ENCODE data around the gene FGF3. TPM values are rescaled to one million over a fixed set of nuclear protein-coding genes. Genes with fewer than 3 reads are reported as not detected.

The FGF3 gene
- polyA plus RNA-seq = not detected

DNA sequence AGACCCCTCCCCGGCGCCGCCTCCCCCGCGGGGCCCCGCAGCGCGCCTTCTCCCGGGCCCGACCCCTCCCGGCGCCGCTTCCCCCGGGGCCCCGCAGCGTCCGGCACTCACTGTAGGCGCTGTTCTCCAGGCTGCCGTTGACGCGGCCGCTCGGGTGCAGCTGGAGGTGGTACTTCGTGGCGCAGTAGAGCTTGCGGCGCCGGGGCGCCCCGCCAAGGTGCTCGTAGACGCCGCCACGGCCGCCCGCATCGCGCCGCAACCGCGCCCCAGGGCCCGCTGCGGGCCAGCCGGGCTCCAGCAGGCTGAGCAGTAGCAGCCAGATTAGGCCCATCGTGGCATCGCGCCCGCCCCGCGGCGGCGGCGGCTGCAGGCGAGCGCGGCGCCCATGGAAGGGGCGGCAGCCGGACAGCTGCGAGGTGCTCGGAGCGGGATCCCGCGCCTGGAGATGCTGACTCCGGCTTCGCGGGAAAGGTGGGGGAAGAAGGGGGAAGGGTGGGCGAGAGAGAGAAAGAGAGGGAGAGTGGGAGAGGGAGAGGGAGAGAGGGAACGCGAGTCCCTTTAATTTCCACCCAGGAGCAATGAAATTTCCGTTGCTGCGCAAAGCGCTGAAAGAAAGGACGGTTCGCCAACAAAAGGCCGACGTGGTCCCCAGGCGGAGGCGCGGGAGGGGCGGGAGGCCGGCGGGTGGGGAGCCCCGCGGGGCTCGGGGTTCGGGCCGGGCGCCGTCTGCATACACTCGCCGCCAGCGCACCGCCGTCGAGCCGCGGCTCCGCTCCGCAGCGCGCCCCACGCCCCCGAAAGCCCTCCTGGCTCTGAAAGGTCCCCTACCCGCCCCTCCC is at the start of gene FGF3:
FGF3 (minus strand) TSS at position 814 of the 839 bp plus-strand sequence; CDS start at position 331, 483 bp downstream.
- no peak within 1 kb of the TSS for H3K27ac ChIP-seq (ENCODE audit: low read depth, low read length)
- WGBS, 3 donors = 1 to 3% (median 2%) methylated on average over 96 to 105 of the region's 105 CpGs

DNA sequence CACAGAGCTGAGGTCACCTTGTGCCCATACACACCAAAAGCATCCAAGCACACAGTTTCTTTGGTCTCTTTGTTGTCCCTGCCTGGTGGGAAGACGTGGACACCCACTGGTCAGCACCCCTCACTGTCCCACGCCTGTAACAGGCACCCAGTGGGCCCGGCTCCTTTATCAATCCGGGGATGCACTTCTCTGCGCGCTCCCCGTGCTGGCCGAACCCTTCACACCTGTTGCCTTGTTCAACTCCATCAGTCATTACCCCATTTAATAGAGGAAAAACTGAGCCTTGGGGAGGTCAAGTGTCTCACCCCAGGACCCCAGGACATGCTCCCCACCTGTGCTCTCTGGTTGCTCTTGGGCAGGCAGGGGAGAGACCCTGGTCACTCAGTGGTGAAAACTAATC is 49.7 kb upstream of the FGF3 start:
- WGBS, 3 donors = 81 to 90% (median 89%) methylated on average over 8 of the region's 8 CpGs
- no peak overlapping the region for H3K27ac ChIP-seq (ENCODE audit: low read depth, low read length)

DNA sequence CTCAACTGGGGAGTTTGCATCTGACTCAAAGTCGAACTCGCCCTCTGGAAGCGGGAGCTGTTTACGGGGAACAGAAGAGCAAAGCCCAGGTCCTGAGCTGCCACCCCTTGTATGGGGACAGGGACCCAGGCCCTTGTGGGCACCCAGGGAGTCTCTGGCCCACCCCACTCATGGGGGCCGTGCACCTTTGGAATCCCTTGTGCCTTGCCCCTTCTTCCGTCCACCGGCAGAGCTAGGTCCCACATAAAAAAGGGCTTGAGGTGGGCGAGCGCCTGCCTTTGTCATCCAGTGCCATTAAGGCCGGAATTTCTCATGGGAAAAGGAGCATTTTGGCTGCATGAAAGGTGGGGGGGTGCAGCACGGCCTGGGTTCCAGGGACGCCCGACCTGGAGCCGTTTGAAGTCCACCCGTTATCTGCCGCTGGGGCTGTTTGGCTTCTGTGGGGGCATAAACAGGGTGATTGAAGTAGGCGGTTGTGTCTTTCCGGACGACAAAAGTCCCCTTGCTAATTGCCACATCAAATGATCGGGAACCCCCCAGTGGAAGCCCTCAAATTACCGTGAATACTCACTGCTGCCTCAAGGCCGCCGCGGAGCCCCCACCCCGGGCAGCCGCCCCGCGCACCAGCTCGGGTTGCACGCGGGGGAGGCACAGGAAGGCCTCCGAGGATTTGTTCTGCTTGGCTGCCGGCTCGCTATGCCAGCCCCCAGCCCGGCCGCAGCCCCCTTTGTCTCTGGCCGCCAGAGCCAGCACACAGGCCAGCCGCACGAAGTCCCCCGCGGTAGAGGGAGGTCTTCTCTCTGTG is 49.0 kb upstream of the FGF3 start:
- WGBS, 3 donors = 29 to 49% (median 33%) methylated on average over 41 of the region's 41 CpGs
- H3K27ac ChIP-seq (ENCODE audit: low read depth, low read length) = no peak overlapping the region

DNA sequence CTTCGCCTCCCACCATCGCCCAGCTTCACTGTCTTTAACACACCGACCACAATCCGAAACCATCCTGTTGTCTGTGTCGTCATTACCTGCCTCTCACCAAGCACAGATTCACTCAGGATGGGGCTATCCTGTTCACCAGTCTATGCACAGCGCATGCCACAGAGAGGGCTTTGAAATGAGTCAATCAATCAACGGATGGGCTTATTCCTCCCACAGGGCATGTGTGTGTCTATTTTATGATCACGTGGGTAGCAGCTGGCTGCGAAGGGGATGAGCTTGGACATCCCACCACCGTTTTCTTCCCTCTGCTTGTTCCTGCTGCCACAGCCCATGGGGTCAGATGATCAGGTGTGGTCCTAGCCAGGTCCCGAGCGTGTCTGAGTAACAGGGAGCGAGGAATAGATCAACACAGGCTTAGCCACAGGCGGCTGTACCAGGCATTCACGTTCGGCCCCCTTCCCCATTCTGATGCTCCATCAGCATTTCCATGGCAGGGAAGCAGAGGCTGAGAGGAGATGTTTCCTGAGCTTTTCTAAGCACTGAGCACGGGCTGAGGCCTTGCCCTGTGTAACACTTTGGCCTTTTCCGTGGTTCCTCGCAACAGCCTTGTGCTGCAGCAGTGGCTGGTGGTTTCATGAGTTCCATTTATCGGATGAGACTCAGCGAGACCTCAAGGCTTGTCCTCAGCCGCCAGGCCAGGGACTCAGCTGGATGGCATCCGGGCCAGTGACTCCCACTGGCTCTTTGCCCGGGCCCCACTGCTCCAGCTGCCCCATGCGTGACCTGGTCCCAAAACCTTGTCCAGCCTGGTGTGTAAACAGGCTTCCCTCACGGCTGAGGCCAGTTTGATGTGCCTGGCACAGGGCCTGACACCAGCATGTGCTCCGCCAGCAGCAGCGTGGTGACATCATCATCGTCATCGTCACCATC is 48.1 kb upstream of the FGF3 start:
- no peak overlapping the region for H3K27ac ChIP-seq (ENCODE audit: low read depth, low read length)
- 71 to 83% (median 80%) methylated on average over 30 of the region's 30 CpGs for WGBS, 3 donors

DNA sequence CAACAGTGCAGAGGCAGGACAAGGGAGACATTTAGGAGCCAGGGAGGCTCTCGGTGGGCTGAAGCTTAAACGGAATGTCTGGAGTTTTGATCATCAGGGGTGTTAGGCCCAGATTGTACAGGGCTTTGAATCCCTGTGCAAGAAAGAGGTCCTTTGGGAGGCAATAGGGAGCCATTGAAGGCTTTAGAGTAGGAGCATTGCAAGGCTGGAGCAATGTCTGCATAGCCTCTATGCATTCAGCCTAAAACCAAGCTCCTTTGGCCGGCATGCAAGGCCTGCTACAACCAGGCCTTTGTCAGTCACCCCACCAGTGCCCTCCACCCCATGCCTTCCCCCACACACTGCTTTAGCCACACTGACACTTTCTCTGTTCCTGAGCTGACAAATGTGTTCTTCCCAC is 47.4 kb upstream of the FGF3 start:
- no peak overlapping the region for H3K27ac ChIP-seq (ENCODE audit: low read depth, low read length)
- WGBS, 3 donors = 82 to 89% (median 84%) methylated on average over 3 of the region's 3 CpGs

DNA sequence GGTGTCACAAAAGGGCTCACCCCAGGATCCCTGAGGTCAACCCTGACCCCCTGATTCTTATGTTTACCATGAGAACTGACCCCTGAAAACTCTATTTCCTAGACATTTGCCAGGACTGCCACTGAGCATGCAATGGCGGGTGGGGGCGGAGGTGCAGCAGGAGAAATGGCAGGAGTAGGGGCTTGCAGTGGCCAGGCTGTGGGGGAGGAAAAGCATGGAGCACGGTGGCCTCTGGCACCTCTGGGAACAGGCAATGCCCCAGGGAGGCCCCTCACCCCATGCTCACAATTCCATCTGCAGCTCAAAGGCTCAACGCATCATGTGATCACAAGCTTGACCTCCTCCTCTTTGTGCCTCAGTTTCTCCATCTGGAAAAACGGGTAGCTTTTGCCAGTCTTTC is 46.5 kb upstream of the FGF3 start:
- H3K27ac ChIP-seq (ENCODE audit: low read depth, low read length) = no peak overlapping the region
- WGBS, 3 donors = 68 to 71% (median 70%) methylated on average over 5 of the region's 5 CpGs

DNA sequence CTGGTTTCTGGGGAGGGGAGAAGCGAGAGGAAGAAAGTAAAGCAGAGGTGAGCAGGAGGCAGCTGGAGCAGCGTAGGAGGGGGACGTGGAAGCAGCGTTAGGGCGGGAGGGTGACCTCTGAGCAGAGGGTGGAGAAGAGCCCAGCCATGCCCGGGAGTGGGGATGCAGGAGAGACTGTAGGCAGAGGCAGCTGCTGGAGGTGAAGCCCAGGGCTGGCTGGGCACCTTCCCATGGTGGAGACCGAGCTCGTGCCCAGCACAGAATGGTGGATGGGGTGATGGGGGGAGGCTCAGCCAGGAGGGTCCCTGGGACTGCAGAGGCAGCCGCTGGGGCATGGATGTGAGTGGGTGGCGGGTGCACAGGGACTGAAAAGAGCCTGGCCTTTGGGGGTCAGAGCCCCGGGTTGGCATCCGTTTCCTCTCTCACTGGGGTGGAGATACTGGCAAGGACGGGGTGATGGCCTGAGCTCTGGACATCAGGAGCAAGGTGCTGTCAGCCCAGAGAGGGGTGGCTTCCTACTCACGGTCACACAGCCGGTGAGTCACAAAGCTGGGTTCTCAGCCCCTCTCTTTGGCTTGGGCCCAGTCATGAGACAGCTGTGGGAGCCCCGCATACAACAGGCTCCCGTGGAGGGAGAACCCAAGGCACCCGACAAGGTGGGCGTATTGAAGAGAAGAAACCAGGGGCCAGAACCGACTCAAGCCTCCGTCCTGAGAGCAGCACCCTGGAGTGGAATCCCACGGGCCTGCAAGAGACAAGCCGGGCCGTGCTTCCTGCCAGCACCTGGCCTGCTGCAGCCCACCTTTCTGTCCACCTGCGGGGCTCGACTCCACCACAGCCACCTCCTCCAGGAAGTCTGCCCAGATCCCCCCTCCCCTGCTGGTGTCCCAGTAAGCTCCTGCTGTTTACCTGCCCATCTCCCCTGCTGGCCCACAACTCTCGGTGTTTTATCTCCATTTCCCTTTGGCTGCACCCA is 45.8 kb upstream of the FGF3 start:
- 71 to 75% (median 73%) methylated on average over 26 to 27 of the region's 27 CpGs for WGBS, 3 donors
- H3K27ac ChIP-seq (ENCODE audit: low read depth, low read length) = no peak overlapping the region

DNA sequence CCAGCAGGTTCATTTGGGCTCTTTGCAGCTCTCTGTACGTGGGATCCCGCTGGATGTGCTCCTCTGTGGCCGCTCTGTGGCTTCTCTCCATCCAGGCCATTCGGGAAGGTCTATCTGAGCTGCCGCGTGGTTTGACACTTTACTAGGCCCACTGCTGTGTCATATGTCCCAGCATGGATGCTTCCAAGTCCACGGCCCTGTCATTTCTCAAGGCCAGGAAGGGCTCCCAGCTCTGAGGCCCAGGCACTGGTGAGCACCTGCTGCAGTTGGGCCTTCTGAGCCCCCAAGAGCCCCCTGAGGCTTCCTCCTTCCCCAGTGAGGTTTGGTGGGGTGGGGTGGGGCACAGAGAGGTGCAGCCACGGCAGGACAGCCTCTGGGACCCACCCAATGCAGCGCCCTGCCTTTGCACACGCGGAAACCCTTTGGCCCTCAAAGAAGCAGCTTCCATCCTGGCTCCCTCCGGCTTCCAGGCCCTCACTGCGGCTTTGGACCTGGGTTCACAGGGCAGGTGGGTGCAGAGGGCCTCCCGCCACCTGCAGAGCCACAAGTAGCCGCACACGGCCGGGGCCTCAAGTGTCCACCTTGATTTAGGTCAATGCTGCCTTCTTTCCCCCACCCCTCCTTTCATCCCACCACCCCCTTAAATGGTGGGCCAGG is 44.5 kb upstream of the FGF3 start:
- no peak overlapping the region for H3K27ac ChIP-seq (ENCODE audit: low read depth, low read length)
- 81 to 89% (median 86%) methylated on average over 15 to 17 of the region's 17 CpGs for WGBS, 3 donors

DNA sequence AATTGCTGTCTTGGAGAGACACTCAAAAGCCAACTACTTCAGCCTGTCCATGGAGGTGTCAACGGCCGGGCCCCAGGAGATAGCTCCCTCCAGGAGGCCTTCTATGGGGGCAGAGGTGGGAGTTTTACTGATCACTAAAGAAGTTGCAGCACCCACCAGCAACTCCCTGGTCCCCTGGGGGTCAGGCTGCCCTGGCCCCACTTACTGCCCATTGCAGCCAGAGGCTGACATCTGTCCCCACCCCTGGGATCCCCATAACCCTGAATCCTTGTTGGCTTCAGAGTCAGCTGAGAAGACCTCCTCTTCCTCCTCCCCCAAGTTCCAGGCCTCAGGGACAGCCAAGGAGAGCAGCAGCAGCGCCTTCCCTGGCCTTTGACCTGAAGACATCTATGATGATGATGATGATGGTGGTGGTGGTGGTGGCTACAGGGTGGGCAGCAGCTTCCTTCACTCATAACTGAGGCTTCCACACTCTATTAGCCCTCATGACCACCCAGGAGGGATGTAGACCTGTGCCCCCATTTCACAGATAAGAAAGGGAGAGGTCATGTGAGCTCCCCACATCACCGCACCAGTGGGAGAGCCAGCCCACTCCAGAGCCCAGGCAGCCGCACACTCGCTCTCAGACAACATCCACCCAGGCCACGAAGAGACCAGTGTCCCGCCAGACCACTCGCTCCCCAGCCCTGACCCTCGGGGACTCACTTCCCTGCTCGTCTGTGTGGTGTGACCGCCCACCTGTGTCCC is 43.8 kb upstream of the FGF3 start:
- H3K27ac ChIP-seq (ENCODE audit: low read depth, low read length) = no peak overlapping the region
- 78 to 91% (median 82%) methylated on average over 10 to 12 of the region's 12 CpGs for WGBS, 3 donors

DNA sequence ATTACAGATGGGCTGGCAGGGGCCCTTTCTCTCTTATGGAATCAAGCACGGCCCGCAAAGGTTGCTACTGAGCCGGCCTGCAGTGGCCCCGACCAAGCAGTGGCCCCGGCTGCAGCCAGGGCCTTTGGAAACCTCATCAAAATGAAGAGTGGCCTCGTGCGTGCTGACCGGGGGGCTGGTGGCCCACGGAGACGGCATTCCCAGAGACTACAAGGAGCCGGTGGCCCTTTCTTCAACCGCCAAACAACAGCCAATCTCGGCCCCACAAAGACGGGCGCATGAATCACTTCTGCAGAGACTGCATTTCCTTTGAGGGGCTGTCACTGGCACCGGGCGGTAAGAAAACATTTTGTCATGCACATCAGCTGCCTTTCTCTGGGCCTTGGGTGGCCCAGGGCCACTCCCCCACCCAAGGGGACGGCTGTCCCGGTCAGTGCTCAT is 43.1 kb upstream of the FGF3 start:
- 51 to 70% (median 53%) methylated on average over 19 of the region's 19 CpGs for WGBS, 3 donors
- no peak overlapping the region for H3K27ac ChIP-seq (ENCODE audit: low read depth, low read length)

DNA sequence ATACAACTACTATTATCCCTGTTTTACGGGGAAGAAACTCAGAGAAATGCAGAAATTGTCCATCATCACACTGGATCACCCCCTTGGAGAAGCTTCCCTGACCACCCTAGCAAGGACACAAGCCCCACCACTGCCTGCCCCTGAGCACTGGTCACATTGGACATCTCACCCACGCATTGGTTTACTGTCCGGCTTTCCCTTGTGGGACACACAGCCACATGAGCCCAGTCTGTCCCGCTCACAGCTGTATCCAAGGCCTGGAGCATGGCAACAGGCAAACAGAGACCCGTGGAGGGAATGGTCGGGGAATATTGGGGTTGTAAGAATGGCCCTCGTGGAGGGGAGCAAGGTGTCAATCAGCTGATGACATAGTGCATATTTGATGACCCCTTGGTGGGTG is 42.7 kb upstream of the FGF3 start:
- 80 to 81% (median 80%) methylated on average over 7 of the region's 7 CpGs for WGBS, 3 donors
- H3K27ac ChIP-seq (ENCODE audit: low read depth, low read length) = no peak overlapping the region

DNA sequence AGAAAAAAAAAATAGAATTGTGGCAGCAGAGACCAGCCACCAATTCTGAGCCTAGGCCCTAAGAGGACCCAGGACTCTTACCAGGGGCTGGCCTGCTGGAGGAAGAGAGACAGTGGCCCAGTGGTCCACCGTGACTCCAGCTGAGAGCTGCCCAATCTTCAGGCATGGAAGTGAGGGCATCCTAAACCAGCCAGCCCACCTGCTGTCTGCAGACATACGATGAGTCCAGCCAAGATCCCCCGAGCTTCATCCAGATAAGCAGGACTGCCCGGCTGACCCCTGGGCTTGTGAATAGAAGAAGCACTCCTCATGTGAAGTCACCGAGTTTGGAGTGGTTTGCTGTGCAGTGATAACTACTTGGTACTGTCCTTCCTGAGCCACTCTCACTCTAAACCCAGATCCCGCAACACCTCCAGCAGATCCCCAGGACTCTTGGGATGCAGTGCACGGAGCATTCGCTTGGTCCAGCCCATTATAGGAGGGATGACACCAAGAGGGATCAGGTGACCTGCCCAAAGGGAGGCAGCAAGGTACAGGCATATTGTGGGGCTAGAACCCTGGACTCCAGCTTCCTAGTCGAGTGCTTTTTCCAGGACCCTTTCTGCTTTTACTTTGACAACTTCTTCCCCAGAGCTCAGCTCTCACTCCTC is 41.7 kb upstream of the FGF3 start:
- H3K27ac ChIP-seq (ENCODE audit: low read depth, low read length) = no peak overlapping the region
- WGBS, 3 donors = 71 to 82% (median 77%) methylated on average over 9 of the region's 9 CpGs

DNA sequence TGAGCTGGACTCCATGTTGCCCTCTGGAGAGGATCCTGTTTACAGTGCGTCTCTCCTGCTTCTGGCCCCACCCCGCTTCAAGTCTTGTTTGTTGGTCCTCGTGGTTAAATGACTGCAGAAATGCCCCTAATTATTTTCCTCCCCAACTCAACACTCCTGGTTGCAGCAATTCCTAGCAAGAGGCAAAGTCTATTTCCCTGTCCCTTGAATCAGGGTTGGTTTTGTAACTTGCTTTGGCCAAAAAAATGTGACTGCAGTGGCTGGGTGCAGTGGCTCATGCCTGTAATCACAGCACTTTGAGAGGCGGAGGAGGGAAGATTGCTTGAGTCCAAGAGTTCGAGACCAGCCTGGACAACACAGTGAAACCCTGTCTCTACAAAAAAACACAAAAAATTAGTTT is 41.0 kb upstream of the FGF3 start:
- no peak overlapping the region for H3K27ac ChIP-seq (ENCODE audit: low read depth, low read length)
- WGBS, 3 donors = 54 to 73% (median 63%) methylated on average over 5 of the region's 5 CpGs

DNA sequence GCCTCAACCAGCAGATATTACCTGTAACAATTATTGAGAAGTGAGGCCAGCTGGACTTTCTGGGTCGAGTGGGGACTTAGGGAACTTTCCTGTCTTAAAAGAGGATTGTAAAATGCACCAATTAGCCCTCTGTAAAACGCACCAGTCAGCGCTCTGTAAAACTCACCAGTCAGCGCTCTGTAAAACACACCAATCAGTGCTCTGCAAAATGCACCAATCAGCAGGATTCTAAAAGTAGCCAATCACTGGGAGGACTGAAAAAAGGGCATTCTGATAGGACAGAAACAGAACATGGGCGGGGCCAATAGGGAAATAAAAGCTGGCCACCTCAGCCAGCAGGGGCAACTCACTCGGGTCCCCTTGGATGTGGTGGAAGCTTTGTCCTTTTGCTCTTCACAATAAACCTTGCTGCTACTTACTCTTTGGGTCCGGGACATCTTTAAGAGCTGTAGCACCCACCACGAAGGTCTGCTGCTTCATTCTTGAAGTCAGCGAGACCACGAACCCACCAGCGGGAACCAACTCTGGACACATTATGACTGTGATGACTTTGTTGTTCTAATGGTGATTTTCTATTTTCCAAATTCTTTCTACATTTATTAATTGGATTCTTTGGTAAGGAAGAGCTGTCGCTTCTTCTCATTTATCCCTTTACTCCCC is 40.2 kb upstream of the FGF3 start:
- H3K27ac ChIP-seq (ENCODE audit: low read depth, low read length) = no peak overlapping the region
- 82 to 85% (median 85%) methylated on average over 12 of the region's 12 CpGs for WGBS, 3 donors

DNA sequence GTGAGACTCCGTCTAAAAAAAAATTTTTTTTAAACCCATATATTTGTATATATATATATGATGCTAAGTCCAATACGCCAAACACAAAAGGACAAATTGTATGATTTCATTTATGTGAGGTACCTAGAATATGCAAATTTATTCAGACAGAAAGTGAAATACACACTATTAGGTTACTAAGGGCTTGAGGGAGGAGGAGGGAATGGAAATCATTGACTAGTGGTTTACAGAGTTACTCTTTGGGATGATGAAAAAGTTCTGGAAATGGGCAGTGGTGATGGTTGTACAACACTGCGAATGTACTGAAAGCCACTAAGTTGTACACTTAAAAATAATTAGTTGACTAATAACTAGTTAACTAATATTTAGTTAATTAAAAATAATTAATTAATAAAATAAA is 36.2 kb upstream of the FGF3 start:
- no peak overlapping the region for H3K27ac ChIP-seq (ENCODE audit: low read depth, low read length)
- 87 to 91% (median 91%) methylated on average over 3 of the region's 3 CpGs for WGBS, 3 donors
